Transverse colon (tissue), 4 donors: ENCODE measurements around the gene OR10H4.

Experiments
- EP300 ChIP-seq: sonication (generic); formaldehyde crosslinking; IDR thresholded peaks from one replicate; pipeline ENCODE4 v1.6.1; 2017; ENCODE audit warnings: antibody characterized with exemption, low read depth
- POLR2AphosphoS5 ChIP-seq, 3 donors: sonication (generic); formaldehyde crosslinking; IDR thresholded peaks; one replicate each; pipeline ENCODE4 v1.6.1; 2016; ENCODE audit warnings: antibody characterized with exemption in 3 of 3
- TF ChIP-seq, protein P1 (sequence below), 5 experiments: fragments of 200-600 bp in 3 of 5; fragments of 450-650 bp in 2 of 5; sonication (generic) in 3 of 5; IDR thresholded peaks; 1 replicate in 2 of 5; 2 replicates in 3 of 5; pipeline ENCODE4 v1.5.1; 2016 to 2017; ENCODE audit warnings: antibody characterized with exemption in 5 of 5, inconsistent platforms in 3 of 5, mild to moderate bottlenecking in 2 of 5, moderate library complexity in 1 of 5

DNA sequence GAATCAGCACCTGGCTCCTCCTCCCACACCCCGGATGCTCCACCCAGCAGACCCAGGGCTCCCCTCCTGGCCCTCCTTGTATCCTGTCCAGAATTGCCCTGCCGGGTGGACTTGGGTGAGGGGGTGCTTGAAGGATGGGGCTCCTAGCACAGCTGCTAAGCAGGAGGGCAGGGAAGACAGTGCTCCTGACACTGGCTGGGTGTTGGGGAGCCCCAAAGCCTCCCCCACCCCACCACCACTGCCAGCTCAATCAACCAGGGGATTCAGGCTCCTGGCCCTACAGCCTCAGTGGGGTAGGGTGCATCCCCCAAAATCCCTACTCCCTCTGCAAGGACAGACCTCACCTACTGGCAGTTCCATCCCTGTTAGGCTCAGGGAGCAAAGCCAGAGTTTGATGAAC lies 11.9 kb upstream of the OR10H4 start:
- no peak for TF ChIP-seq POLR2AphosphoS5 (IDR thresholded peaks at IDR 0.05)
- TF ChIP-seq, protein P1, sequence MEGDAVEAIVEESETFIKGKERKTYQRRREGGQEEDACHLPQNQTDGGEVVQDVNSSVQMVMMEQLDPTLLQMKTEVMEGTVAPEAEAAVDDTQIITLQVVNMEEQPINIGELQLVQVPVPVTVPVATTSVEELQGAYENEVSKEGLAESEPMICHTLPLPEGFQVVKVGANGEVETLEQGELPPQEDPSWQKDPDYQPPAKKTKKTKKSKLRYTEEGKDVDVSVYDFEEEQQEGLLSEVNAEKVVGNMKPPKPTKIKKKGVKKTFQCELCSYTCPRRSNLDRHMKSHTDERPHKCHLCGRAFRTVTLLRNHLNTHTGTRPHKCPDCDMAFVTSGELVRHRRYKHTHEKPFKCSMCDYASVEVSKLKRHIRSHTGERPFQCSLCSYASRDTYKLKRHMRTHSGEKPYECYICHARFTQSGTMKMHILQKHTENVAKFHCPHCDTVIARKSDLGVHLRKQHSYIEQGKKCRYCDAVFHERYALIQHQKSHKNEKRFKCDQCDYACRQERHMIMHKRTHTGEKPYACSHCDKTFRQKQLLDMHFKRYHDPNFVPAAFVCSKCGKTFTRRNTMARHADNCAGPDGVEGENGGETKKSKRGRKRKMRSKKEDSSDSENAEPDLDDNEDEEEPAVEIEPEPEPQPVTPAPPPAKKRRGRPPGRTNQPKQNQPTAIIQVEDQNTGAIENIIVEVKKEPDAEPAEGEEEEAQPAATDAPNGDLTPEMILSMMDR (IDR thresholded peaks at IDR 0.05), result no peak
- no peak for TF ChIP-seq EP300
